Keratinocyte (primary cell): ENCODE data around the gene PHACTR2. TPM values are rescaled to one million over a fixed set of nuclear protein-coding genes. Genes with fewer than 3 reads are reported as not detected.

Experiments
- DNase-seq: peaks from one replicate; pipeline ENCODE4 v3.0.0-alpha.2; 2011; ENCODE audit warnings: low read depth, missing footprints, low spot score
- FAIRE-seq: peaks from 2 replicates; lab custom pipeline; 2011; peaks lifted over from hg19 to GRCh38; lab: Jason Lieb, UNC
- H2AFZ ChIP-seq: 2 replicates; pipeline ENCODE4 v1.6.0; 2012; ENCODE audit warnings: low read length, control low read depth, inconsistent platforms; ENCODE audit not compliant: control insufficient read depth
- H3K27ac ChIP-seq: 2 replicates; pipeline ENCODE4 v1.5.1; 2011; ENCODE audit warnings: low read length; ENCODE audit not compliant: control insufficient read depth, insufficient read depth
- H3K27me3 ChIP-seq: 3 replicates; pipeline ENCODE4 v1.6.0; 2011; ENCODE audit warnings: low read length; ENCODE audit not compliant: control insufficient read depth, insufficient read depth; ENCODE audit errors: extremely low read depth
- H3K36me3 ChIP-seq, 2 experiments: 2 replicates in 1 of 2; 3 replicates in 1 of 2; pipeline ENCODE4 v1.5.1; 2011; ENCODE audit warnings: low read length in 2 of 2, mild to moderate bottlenecking in 1 of 2; ENCODE audit not compliant: control insufficient read depth in 2 of 2, insufficient read depth in 2 of 2; ENCODE audit errors: extremely low read depth in 1 of 2
- H3K4me1 ChIP-seq: 3 replicates; pipeline ENCODE4 v1.5.1; 2011; ENCODE audit warnings: low read length; ENCODE audit not compliant: control insufficient read depth, insufficient read depth; ENCODE audit errors: extremely low read depth
- H3K4me2 ChIP-seq: 3 replicates; pipeline ENCODE4 v1.6.0; 2011; ENCODE audit warnings: low read depth, low read length; ENCODE audit not compliant: control insufficient read depth, insufficient read depth; ENCODE audit errors: extremely low read depth
- H3K4me3 ChIP-seq, 3 experiments: fragments of 200-600 bp in 1 of 3; sonication (generic) in 1 of 3; 2 replicates in 2 of 3; 3 replicates in 1 of 3; pipeline ENCODE4 v1.5.1; 2011 to 2016; ENCODE audit warnings: low read length in 3 of 3, mild to moderate bottlenecking in 3 of 3, control low read depth in 2 of 3, inconsistent platforms in 1 of 3, low read depth in 1 of 3, mixed read lengths in 1 of 3, mixed run types in 1 of 3, moderate library complexity in 1 of 3; ENCODE audit not compliant: control insufficient read depth in 2 of 3, insufficient read depth in 2 of 3; ENCODE audit errors: extremely low read depth in 1 of 3
- H3K79me2 ChIP-seq: 2 replicates; pipeline ENCODE4 v1.6.0; 2012; ENCODE audit warnings: low read length; ENCODE audit not compliant: control insufficient read depth, insufficient read depth
- H3K9ac ChIP-seq: 3 replicates; pipeline ENCODE4 v1.6.0; 2011; ENCODE audit warnings: low read length; ENCODE audit not compliant: control insufficient read depth, insufficient read depth; ENCODE audit errors: extremely low read depth
- H3K9me1 ChIP-seq: 3 replicates; pipeline ENCODE4 v1.6.0; 2011; ENCODE audit warnings: low read length; ENCODE audit not compliant: control insufficient read depth, insufficient read depth; ENCODE audit errors: extremely low read depth
- H3K9me3 ChIP-seq: 2 replicates; pipeline ENCODE4 v1.5.1; 2012; ENCODE audit warnings: low read depth, low read length; ENCODE audit not compliant: control insufficient read depth
- H4K20me1 ChIP-seq: 3 replicates; pipeline ENCODE4 v1.6.0; 2011; ENCODE audit warnings: low read length; ENCODE audit not compliant: control insufficient read depth, insufficient read depth; ENCODE audit errors: extremely low read depth
- CTCF ChIP-seq, 3 experiments: IDR thresholded peaks in 1 of 3; conservative IDR thresholded peaks in 1 of 3; optimal IDR thresholded peaks in 1 of 3; 2 replicates in 2 of 3; 3 replicates in 1 of 3; pipeline versions ENCODE3 to v1.5.1; 2011; ENCODE audit warnings: low read length in 3 of 3, mild to moderate bottlenecking in 3 of 3, moderate library complexity in 2 of 3, control low read depth in 1 of 3, inconsistent platforms in 1 of 3; ENCODE audit not compliant: insufficient read depth in 2 of 3; ENCODE audit errors: extremely low read depth in 1 of 3
- EZH2 ChIP-seq: IDR thresholded peaks from one replicate; pipeline ENCODE4 v1.6.1; 2012; ENCODE audit warnings: inconsistent platforms, mild to moderate bottlenecking, low read length, moderate library complexity
- dilution Hi-C: fragments of 300-500 bp; cut with MboI; formaldehyde crosslinking; loops from one replicate; pipeline ENCODE4 v1.7.0; 2020; ENCODE audit warnings: low sequenced_read_pairs; ENCODE audit not compliant: extremely low pct_ligation_motif_present
- polyA plus RNA-seq, 5 experiments: library from polyadenylated mRNA; depleted of rRNA in 3 of 5; stranded (reverse) in 3 of 5; stranded (forward) in 1 of 5; unstranded in 1 of 5; fragments of >200 nt; gene quantifications; 1 replicate in 1 of 5; 2 replicates in 3 of 5; 3 replicates in 1 of 5; pipeline versions ENCODE4 v1.2.1 to v1.2.3, GENCODE V29; 2011 to 2012; ENCODE audit warnings: missing spikeins in 2 of 5, low read depth in 1 of 5, low replicate concordance in 1 of 5

Gene PHACTR2
- polyA plus RNA-seq, 1 donor (not counting 4 experiments of a cell fraction or from before 2014, with no cell fraction given) = 9.4 TPM

DNA sequence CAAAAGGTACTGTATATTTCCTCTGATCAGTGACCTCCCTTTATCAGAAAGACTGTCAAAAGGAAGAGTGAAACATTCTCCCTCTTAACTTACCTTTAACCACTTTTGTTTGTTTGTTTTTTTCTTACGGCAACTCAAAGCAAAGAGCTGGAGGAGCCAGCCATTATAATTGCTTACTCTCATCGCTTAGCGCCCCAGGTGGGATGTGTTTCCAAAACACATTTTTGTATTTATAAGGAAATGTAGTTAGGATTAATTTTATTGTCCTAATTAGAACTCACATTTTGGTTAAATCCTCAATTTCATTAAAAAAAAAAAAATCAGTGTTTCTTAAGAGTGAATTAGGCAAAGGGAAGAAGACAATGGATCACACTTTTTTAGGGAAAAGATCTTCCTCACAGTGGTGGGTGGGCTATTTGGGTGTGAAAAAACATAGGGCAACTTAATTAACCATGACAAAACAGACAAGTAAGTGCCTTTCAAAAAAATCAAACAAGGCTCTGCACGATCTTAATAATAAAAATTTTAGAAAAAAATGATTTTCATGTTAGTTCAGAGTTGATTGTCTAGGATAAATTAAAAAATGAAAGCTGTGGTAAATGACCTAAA, 1.2 kb upstream of the PHACTR2 start:
- Histone ChIP-seq H3K4me2 (peak overlapping the region; percentile 73), H3K4me3 (peak overlapping the region in 1 of 3 experiments; percentile 18), H3K4me1 (peaks cover 47% of the 10 kb centered on the region), H4K20me1 (no peaks in the 10 kb centered on the region), H3K36me3 (no peaks in the 10 kb centered on the region), H3K9me3 (no peaks in the 10 kb centered on the region), H3K27me3 (no peaks in the 10 kb centered on the region), H2AFZ (peak overlapping the region; percentile 52), H3K79me2 (peaks cover 29% of the 10 kb centered on the region), H3K9me1 (no peaks in the 10 kb centered on the region), H3K9ac (peak overlapping the region; percentile 28), H3K27ac (peak overlapping the region; percentile 42)
- TF ChIP-seq CTCF (optimal IDR thresholded peaks at IDR 0.05 in 1 of 3, IDR thresholded peaks at IDR 0.05 in 1 of 3, conservative IDR thresholded peaks at IDR 0.05 in 1 of 3; ENCODE audit: extremely low read depth in 1 of 3, insufficient read depth in 2 of 3, low read length in 3 of 3) (no peak), EZH2 (no peak)
- no peak for DNase-seq
- dilution Hi-C loops = no loop called here
- FAIRE-seq = no peak

- Histone ChIP-seq H3K36me3 (no peaks in the 10 kb centered on the region), H3K27me3 (no peaks in the 10 kb centered on the region), H3K4me1 (peaks cover 47% of the 10 kb centered on the region), H3K4me3 (peak overlapping the region; percentile 49 to 77 (median 72)), H3K9me3 (no peaks in the 10 kb centered on the region), H3K9ac (peak overlapping the region; percentile 54), H3K9me1 (no peaks in the 10 kb centered on the region), H3K79me2 (peaks cover 39% of the 10 kb centered on the region), H2AFZ (peak overlapping the region; percentile 59), H4K20me1 (no peaks in the 10 kb centered on the region), H3K4me2 (peak overlapping the region; percentile 76), H3K27ac (peak overlapping the region; percentile 63)
- DNase-seq (no peak), FAIRE-seq (no peak)
- dilution Hi-C loops = no loop called here
- no peak for TF ChIP-seq CTCF (optimal IDR thresholded peaks at IDR 0.05 in 1 of 3, IDR thresholded peaks at IDR 0.05 in 1 of 3, conservative IDR thresholded peaks at IDR 0.05 in 1 of 3; ENCODE audit: extremely low read depth in 1 of 3, insufficient read depth in 2 of 3, low read length in 3 of 3)
- no peak for TF ChIP-seq EZH2
Measured at GRCh38 chr6:143677577-143677890, 231 bp upstream of the PHACTR2 start.
